GM21390 (cell line): ENCODE measurements around the gene CKAP2L.
A peak's percentile ranks its signal among the peaks of the same experiment; 100 is the strongest.
"Not testable (repeated sequence)": the region's sequence is repeated elsewhere in the genome, so short reads cannot be mapped to it uniquely, and the experiment has no call there.

ENCODE experiments used
- ATAC-seq: cut with Tn5 transposase; IDR thresholded peaks from one replicate; pipeline ENCODE4 v1.9.1; 2021; ENCODE audit not compliant: unreplicated experiment

Gene CKAP2L

DNA sequence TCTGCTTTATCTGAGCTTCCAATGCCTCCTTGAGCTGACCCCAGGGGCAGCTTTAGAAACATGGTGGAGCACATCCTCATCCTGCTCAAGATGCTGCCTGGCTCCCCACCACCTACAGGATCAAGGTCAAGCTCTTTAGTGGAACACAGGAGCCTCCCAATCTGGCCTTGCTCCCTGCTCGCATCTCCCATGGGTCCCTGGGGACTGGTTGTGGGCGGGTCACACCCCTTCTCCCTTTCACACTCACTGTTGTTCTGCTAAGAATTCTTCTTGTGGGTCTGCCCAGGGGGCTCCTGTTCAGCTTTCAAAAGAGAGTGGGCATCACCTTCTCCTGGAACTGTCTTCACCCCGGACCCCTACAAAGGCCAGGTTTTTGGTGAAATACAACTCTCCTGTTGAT lies 51.9 kb downstream of the CKAP2L start:
- ATAC-seq, result no peak

DNA sequence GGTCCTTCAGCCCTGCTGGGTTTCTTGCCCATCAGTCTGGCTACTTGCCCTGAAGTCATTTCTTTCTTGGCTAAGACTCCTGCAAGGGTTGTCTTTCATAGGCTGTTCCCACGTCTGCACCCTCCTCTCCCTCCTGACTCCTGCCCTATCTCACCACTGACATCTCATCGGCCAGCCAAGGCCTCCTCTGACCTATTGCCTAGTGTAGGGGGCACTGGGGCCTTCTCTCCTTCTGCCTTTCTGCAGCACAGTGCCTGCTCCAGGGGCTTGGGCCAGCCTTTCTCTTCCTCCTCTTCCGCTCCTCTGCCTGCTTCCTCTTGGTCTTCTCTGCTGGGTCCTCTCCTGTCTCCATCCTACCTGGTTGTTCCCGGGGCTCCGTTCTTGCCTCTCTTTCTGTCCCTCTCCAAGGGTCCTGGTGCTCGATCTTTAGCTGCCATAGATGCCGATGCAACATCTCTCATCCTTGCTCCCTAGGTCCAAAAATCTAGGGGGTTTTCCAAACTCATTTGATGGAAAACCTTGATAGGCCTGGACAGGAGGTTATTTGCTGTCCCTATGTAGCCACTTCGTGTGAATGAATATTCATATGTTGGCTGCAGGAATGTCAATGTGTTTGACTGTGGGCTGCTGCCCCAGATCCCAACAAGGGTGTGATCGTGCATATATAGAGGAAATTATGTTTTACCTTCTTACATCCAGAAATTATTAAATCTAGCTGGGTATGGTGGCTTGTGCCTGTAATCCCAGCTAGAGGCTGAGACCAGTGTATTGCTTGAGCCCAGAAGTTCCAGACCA lies 53.3 kb downstream of the CKAP2L start:
- ATAC-seq, result no peak

DNA sequence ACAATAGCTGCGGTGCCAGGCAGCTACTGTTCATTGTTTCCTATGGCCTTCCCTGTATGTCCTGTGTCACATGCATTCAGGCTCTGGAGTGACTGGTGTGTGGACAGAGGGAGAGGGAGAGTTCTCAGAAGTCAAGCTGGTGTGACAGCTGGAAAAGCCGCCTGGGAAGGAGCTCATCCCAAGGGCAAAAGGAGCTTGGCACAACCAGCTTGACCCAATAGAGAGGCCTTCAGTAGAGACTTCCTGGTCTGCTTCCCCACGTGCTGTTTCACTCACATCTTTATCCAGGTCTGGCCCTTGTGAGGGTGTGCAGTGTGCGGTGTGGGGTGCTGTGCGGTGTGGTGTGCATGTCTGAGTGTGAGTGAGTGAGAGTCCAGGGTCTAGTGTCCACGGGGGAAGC lies 54.7 kb downstream of the CKAP2L start:
- ATAC-seq, result no peak

DNA sequence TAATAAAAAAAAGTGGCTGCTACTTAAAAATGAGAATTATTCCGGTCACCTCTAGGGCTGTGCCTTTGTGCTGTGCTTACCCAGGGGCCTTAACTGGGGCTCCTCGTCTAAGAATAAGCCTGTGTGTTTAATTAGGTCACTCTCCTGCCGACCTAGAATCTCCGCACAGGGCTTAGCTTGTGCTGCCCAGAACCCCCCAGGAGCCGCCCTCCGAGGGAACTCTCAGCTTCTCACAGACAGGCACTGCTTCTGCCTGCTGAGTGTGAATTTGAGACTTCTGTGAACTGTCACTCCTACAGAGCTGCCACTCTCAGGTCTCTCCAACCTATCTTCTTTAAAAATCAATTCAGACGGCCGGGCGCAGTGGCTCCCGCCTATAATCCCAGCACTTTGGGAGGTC lies 55.4 kb downstream of the CKAP2L start:
- ATAC-seq, result no peak

DNA sequence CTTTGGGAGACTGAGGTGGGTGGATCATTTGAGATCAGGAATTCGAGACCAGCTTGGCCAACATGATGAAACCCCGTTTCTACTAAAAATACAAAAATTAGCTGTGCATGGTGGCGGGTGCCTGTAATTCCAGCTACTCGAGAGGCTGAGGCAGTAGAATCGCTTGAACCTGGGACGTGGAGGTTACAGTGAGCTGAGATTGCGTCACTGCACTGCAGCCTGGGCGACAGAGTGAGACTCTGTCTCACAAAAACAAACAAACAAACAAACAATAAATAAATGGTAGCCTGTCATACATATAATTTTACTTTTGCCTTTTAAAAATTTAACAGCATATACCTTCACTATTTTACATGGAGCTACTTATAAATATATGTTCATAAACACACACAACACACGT lies 57.5 kb downstream of the CKAP2L start:
- not testable (repeated sequence) for ATAC-seq

DNA sequence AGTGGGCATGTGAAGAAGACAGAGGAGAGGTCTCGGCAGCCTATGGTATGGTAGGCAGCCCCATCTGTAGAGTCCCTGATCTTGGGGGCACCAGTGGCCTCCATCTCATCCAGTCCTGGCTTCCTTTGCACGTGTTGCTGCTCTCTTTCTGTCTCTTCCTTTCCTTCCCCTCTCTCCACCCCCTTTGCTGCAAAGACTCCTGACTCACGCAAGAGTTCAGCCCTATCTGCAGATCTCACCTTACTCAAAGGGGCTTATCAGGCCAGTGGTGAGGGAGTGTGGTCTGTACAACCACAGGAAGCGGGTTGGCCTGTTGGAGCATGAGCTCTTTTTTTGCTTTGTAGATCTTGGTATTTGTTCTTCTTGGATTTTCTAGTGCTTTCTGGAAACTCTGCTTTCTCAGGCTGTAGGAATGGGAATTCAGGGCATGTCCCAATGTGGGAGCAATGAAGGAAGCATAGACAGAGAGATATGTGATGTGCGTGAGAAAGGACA lies 58.2 kb downstream of the CKAP2L start:
- ATAC-seq, result peak; percentile 38

DNA sequence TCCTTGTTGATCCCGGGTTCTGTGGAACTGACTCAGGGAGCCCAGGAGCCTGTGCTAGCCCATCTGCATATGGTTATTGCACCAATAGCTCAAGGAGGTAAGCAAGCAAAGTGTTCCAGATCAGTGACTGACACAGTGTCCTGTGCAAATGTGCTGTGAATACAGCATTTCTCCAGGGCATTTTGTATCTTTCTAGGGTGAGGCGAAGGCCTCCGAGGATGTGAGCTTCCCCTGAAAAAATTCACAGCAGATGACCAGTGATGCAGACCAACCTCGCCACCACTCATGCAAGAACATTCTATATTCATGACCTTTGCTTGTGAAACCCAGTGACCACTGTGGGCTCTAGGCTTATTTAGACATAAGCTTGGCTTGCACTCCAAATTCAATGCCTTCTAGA lies 58.8 kb downstream of the CKAP2L start:
- ATAC-seq, result no peak

DNA sequence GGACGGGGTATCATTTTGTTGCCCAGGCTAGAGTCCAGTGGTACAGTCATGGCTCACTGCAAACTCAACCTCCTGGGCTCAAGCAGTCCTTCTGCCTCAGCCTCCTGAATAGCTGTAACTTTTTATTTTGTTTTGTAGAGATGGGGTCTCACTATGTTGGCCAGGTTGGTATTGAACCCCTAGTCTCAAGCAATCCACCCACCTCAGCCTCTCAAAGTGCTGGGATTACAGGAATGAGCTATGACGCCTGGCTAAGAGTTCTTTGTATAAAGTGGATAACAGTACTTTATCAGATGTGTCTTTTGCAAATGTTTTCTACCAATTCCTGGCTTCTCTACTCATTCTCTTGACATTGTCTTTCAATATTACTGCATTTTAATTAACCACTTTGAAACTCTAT lies 60.7 kb downstream of the CKAP2L start:
- no peak for ATAC-seq

DNA sequence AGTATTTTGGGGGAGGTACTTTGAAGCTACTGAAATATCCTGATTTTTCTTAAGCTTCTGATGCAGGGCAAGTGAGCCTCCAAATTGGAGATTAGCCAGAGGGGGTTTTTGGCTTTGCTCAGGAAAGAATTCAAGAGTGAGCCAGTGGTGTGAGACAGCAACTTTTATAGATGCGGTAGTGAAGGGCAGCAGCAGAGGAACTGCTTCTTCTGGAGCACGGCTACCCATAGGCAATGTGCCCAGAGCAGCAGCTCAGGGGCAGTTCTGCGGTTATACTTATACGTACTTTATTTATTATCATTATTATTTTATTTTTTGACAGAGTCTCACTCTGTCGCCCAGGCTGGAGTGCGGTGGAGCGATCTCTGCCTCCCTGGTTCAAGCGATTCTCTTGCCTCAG lies 63.4 kb downstream of the CKAP2L start:
- ATAC-seq, result no peak

DNA sequence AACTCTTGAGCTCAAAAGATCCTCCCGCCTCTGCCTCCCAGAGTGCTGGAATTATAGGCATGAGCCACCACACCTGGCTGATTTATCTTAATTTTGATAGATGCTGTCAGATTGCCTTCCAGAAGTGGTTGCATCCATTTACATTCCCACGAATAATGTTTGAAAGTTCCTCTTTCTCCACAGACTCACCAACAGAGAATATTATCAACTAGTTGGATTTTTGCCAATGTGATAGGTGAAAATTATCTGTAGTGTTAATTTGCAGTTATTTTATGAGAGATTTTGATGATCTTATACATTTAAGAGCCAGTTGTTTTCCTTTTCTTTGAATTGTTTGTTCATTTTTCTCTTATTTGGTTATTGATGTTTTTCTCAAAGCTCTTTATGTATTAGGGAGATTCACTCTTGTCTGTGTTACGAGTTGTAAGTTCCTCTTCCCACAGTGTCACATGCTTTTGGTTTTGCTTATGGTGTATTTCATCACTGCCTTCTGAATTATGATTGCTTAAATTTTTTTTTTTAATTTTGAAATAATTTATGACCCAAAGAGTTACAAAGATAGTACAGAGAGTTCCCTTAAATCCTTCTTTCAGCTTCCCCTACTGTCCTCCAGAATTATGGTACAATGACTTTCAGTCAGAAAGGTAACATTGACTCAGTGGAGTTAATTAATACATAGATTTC lies 64.3 kb downstream of the CKAP2L start:
- ATAC-seq, result no peak

DNA sequence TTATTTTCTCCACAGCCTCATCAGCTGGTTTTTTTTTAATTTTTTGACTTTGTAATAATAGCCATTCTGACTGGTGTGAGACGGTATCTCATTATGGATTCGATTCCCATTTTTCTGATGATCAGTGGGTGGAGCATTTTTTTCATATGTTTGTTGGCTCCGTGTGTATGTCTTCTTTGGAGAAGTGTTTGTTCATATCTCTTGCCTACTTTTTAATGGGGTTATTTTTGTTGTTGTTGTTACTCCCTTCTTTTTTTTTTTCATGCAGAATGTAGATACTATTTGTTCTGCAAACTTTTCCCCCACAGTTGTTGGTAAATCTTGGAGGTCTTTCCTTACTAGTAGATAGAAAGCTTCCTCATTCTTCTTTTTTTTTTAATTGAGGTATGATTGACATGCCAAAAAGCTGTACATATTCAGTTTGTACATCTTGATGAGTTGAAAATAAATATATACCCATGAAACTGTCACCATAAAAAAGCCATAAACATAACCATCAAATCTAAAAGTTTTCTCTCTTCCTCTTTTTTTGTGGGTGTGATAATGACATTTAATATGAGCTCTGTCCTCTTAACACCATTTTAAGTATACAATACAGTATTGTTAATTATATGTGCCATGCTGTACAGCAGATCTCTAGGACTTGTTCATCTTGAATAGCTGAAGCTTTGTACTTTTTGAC lies 65.4 kb downstream of the CKAP2L start:
- ATAC-seq, result no peak

DNA sequence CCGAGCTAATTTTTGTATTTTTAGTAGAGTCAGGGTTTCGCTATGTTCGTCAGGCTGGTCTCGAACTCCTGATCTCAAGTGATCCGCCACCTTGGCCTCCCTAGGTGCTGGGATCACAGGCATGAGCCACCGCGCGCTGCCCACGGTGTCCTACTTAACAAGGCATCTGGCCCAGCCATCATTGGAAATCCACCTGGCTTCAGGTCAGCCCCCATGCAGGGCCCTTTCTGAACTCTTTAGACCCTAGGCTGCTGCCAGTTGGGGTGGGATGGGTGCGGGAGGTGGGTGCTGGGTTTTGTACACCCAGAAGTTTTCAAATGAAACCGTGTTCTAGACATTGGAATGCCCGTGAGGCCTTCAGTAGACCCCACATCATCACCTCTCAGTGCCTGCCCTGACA lies 70.2 kb downstream of the CKAP2L start:
- ATAC-seq, result no peak

DNA sequence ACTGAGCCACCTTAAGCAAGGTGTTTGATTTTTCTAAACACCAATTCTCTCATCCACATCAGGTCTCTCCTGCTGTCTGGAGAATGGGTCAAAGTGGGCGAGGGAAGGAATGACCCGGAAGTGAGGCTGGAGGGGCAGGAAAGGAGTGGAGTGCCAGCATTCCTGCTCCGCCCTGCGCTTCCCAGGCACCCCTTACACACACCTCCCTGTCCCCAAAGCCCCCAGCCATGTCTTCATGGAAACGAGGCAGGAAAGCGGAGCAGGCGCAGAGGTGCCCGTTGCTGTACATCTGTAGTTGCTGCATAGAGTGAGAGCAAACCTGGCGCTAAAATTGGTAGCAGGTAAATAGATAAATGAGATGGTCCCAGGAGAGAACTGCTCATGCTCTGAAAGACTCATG lies 70.8 kb downstream of the CKAP2L start:
- ATAC-seq, result no peak

DNA sequence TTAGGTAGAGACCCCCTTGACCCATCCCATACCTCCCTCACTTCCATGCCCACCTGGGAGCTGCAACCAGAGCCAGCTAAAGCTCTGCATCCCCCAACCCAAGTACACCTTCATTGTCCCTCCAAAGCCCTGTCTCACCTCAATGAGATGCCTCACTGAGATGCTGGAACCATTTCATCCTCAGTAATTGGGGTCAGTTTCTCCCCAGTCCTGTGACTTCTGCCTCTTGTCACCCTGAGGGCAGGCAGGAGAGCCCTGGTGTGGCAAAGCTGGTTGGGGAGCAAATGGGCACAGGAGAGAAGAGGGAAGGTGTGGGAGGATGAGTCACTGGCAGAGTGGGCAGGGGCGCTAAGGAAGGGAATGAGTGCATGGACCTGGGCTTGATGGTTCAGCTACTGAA lies 71.5 kb downstream of the CKAP2L start:
- no peak for ATAC-seq

DNA sequence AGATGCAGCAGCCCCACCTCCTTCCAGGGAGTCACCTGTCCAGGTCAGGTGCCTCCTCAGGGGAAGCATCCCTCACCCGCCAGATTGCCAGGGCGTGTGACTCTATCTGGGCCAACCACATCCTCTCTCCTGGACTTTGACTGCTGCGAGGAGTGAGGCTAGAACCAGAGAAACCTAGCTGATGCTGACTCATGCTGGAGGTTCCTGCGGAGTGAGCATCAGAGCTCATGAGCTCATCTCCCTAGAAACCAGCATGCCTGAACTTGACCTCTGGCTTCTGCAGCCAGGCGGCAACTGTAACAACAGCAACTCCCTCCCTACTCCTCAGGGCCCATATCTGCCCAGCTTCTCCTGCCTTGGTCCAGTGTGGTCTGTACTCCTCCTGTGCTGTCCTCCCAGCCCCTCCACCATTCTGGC lies 71.9 kb downstream of the CKAP2L start:
- ATAC-seq, result peak; percentile 85

DNA sequence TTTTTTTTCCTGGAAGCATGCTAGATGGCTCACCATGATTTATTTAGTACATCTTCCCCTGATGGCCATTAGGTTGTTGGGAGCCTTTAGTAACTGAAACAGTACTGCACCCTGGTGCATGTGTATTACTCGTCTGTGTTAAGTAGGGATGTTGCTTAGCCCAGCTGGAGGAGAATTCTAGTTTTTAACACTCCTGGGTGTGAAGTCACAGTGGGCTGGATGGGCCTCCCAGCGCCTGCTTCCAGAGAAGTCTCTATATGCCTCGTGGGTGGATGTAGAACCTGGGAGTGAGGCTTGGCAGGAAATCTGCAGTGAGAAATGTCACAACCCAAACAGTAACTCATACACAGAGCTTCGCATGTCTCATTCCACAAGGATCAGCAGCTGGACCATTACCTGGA lies 72.5 kb downstream of the CKAP2L start:
- no peak for ATAC-seq

DNA sequence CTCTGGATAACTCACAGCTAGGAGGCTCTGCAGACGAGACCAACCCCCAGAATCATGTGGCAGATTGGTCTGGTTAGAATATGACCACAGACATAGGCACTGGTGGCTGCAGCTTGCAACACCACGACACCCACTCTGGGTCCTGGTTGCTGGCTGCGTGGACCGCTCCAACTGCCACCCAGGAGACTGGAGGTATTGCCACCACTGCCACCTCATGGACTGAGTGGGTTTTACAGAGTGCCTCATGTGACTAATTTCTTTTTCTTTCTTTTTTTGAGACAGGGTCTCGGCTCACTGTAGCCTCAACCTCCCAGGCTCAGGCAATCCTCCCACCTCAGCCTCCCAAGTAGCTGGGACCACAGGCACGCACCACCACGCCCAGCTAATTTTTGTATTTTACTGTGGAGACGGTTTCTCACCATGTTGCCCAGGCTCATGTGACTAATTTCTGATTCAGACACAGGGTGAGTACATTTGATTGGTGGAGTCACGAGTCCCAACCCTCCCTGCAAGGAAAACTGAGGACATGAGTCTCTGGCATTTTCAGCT lies 73.5 kb downstream of the CKAP2L start:
- no peak for ATAC-seq

DNA sequence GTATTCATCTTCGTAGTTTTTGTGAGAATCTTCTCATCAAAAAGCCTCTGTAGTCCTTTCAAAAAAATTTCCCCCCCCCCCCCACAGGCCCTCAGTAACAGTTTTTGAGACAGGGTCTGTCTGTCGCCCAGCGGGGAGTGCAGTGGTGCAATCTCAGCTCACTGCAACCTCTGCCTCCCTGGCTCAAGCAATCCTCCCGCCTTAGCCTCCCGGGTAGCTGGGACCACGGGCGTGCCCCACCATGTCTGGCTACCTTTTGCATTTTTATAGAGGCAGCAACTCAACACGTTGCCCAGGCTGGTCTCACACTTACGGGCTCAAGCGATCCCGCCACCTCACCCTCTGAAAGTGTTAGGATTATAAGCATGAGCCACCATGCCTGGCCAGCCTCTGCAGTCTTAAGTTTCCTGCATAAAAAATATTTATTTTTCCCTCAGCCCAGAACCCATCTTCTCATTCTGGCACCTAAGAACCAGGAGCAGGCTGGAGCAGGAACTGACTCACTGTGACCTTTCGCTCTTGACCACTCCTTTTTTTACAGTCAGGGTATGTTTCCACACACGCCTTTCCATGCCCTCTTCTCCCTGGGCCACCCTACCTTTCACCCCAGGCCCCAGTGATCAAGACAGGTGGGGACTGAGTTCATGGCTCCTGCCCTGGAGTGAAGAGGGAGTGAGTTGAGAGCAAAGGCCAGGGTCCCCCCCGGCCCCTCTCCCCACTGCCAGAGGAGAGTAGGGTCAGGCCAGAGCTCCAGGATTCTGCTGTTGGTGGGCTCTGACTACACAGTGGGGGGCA lies 76.1 kb downstream of the CKAP2L start:
- no peak for ATAC-seq

DNA sequence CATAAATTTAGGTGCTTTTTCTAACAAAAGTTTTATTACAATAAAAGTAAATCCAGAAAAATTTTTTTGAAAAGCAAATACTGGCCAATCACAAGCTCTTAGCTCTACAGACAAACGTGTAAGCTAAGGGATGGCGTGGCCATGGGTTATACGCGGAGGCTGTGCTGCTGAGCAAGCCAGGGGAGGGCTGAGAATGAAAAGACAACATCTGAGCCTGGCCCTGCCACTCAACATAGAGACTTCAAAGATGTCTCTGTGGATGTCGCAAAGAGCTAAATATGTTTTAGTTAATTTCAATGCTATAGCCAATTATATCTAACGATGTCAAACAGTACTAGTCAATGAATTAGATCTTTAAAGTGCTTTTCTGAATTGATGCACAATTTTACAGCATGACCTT lies 76.9 kb downstream of the CKAP2L start:
- ATAC-seq, result no peak
